OCI-LY7 (cell line): Measurements from ENCODE around the gene GPRC5B. TPM values are rescaled to one million over a fixed set of nuclear protein-coding genes. Genes with fewer than 3 reads are reported as not detected.

Source experiments
- BruUV-seq: library from RNA; stranded (reverse); fragments of 400-500 nt; replicated peaks from 2 replicates; lab custom pipeline; 2021; lab: Mats Ljungman, UMichigan
- CTCF ChIA-PET: fragments of 300-600 bp; sonication (Branson Sonifier 250); formaldehyde crosslinking; loops from one replicate; lab custom pipeline; 2022; ENCODE audit warnings: antibody characterized with exemption; ENCODE audit not compliant: unreplicated experiment; lab: Charles Lee
- POLR2A ChIA-PET: fragments of 300-600 bp; sonication (Branson Sonifier 250); formaldehyde crosslinking; loops from one replicate; lab custom pipeline; 2022; ENCODE audit warnings: antibody characterized with exemption; lab: Charles Lee
- DNase-seq: peaks from one replicate; pipeline ENCODE4 v3.0.0-alpha.2; 2015; ENCODE audit warnings: low spot score
- H2AFZ ChIP-seq: fragments of 200-600 bp; sonication (generic), shearing (Covaris generic); 2 replicates; pipeline ENCODE4 v1.6.1; 2014; ENCODE audit warnings: mild to moderate bottlenecking, antibody characterized with exemption, low read length, moderate library complexity
- H3K27ac ChIP-seq: fragments of 200-600 bp; sonication (generic); 2 replicates; pipeline ENCODE4 v1.5.1; 2014; ENCODE audit warnings: mixed run types, low read depth, mild to moderate bottlenecking, moderate library complexity, low read length, inconsistent platforms; ENCODE audit not compliant: poor library complexity, severe bottlenecking
- H3K36me3 ChIP-seq: fragments of 200-600 bp; sonication (generic); 2 replicates; pipeline ENCODE4 v1.6.1; 2014; ENCODE audit warnings: mild to moderate bottlenecking, antibody characterized with exemption, low read length, moderate library complexity, mixed read lengths; ENCODE audit not compliant: insufficient read depth
- H3K4me1 ChIP-seq: fragments of 200-600 bp; sonication (generic); 2 replicates; pipeline ENCODE4 v1.5.1; 2014; ENCODE audit warnings: mild to moderate bottlenecking, low read length; ENCODE audit not compliant: insufficient read depth, poor library complexity, severe bottlenecking
- H3K4me2 ChIP-seq: fragments of 200-600 bp; sonication (generic); 2 replicates; pipeline ENCODE4 v1.6.1; 2014; ENCODE audit warnings: mild to moderate bottlenecking, low read length
- H3K4me3 ChIP-seq: fragments of 200-600 bp; sonication (generic); 2 replicates; pipeline ENCODE4 v1.5.1; 2014; ENCODE audit warnings: mild to moderate bottlenecking, low read depth, low read length; ENCODE audit not compliant: poor library complexity, severe bottlenecking
- H3K79me2 ChIP-seq: fragments of 200-600 bp; sonication (generic); 2 replicates; pipeline ENCODE4 v1.6.1; 2016; ENCODE audit warnings: low read depth, mild to moderate bottlenecking, low read length, moderate library complexity, mixed read lengths; ENCODE audit not compliant: insufficient read depth
- H3K9me2 ChIP-seq: fragments of 200-600 bp; sonication (generic); 2 replicates; pipeline ENCODE4 v1.6.1; 2016; ENCODE audit warnings: mild to moderate bottlenecking, low read length, mixed read lengths; ENCODE audit not compliant: insufficient read depth
- H3K9me3 ChIP-seq: fragments of 200-600 bp; sonication (generic); 2 replicates; pipeline ENCODE4 v1.6.1; 2014; ENCODE audit warnings: mild to moderate bottlenecking, mixed run types, low read length, mixed read lengths
- H4K20me1 ChIP-seq: fragments of 200-600 bp; sonication (generic); 2 replicates; pipeline ENCODE4 v1.6.1; 2014; ENCODE audit warnings: mild to moderate bottlenecking, antibody characterized with exemption, low read length, moderate library complexity, mixed read lengths; ENCODE audit not compliant: insufficient read depth
- CTCF ChIP-seq: fragments of 200-600 bp; sonication (generic); conservative IDR thresholded peaks from 2 replicates; pipeline ENCODE4 v1.5.1; 2014; ENCODE audit warnings: mild to moderate bottlenecking, antibody characterized with exemption, low read length, moderate library complexity, mixed read lengths
- EZH2phosphoT487 ChIP-seq: fragments of 200-600 bp; sonication (generic); IDR thresholded peaks from 2 replicates; pipeline ENCODE4 v1.6.1; 2018; ENCODE audit warnings: low read depth, borderline replicate concordance, mild to moderate bottlenecking, mixed run types, antibody characterized with exemption, low read length, moderate library complexity, mixed read lengths
- intact Hi-C: fragments of 100-400 bp; cut with micrococcal nuclease; formaldehyde crosslinking; loops from one replicate; pipeline ENCODE4 v1.10.0; 2022; ENCODE audit not compliant: unreplicated experiment
- total RNA-seq, 2 experiments: library from RNA; depleted of rRNA in 1 of 2; stranded (reverse); fragments of >200 nt in 1 of 2; shearing (Covaris generic) in 1 of 2; gene quantifications; 2 replicates each; pipeline ENCODE4 v1.2.3, GENCODE V29; 2014 to 2022

GPRC5B gene
- total RNA-seq, 2 experiments from 2014 or later: not detected

GRCh38 chr16:19882186-19882585, 2.5 kb downstream of the GPRC5B start:
- H3K36me3 ChIP-seq: no peaks in the 10 kb centered on the region

GRCh38 chr16:19881783-19882182, 2.9 kb downstream of the GPRC5B start:
- CTCF ChIA-PET: no interaction called here
- intact Hi-C loops: no loop called here

More at GRCh38 chr16:19882186-19882585, 2.5 kb downstream of the GPRC5B start:
- no peak overlapping the region for H3K4me2 ChIP-seq
- intact Hi-C loops: no loop called here
- DNase-seq: no peak
- CTCF ChIA-PET: no interaction called here
- no TSS peak for BruUV-seq
- H3K4me3 ChIP-seq: no peak overlapping the region
- no peaks in the 10 kb centered on the region for H3K9me3 ChIP-seq
- POLR2A ChIA-PET: no interaction called here
- H2AFZ ChIP-seq: no peak overlapping the region
- H3K9me2 ChIP-seq: no peaks in the 10 kb centered on the region
- TF ChIP-seq EZH2phosphoT487 (no peak), CTCF (no peak)
- H4K20me1 ChIP-seq: no peaks in the 10 kb centered on the region
- H3K79me2 ChIP-seq: no peaks in the 10 kb centered on the region
- no peak overlapping the region for H3K27ac ChIP-seq
- H3K4me1 ChIP-seq: no peaks in the 10 kb centered on the region

More at GRCh38 chr16:19881783-19882182, 2.9 kb downstream of the GPRC5B start:
- DNase-seq: no peak
- no peak overlapping the region for H3K4me3 ChIP-seq
- H2AFZ ChIP-seq: no peak overlapping the region
- H4K20me1 ChIP-seq: no peaks in the 10 kb centered on the region
- H3K4me2 ChIP-seq: no peak overlapping the region
- POLR2A ChIA-PET: no interaction called here
- H3K9me3 ChIP-seq: no peaks in the 10 kb centered on the region
- no peaks in the 10 kb centered on the region for H3K4me1 ChIP-seq
- H3K9me2 ChIP-seq: no peaks in the 10 kb centered on the region
- no peaks in the 10 kb centered on the region for H3K79me2 ChIP-seq
- no peak overlapping the region for H3K27ac ChIP-seq
- no TSS peak for BruUV-seq
- no peak for TF ChIP-seq CTCF
- TF ChIP-seq EZH2phosphoT487: no peak
- H3K36me3 ChIP-seq: no peaks in the 10 kb centered on the region
